ENCODE measurements around the gene COTL1. TPM values are rescaled to one million over a fixed set of nuclear protein-coding genes. Genes with fewer than 3 reads are reported as not detected.
"Not testable (repeated sequence)": the region's sequence is repeated elsewhere in the genome, so short reads cannot be mapped to it uniquely, and the experiment has no call there.

COTL1 gene
- total RNA-seq, 1 donor from 2014 or later = 179 TPM

GRCh38 chr16:84520725-84521496 lies 97.0 kb downstream of the COTL1 start:
- Mint-ChIP-seq H3K9me3 (no peaks in the 10 kb centered on the region), H3K27ac (no peak overlapping the region), H3K4me3 (peak overlapping the region; percentile 14), H3K4me1 (ENCODE audit: unreplicated experiment) (peaks cover 36% of the 10 kb centered on the region), H3K27me3 (no peaks in the 10 kb centered on the region), H3K36me3 (no peaks in the 10 kb centered on the region)
- DNase-seq (ENCODE audit: extremely low spot score, unreplicated experiment) = no peak
- no peak for TF ChIP-seq CTCF (conservative IDR thresholded peaks at IDR 0.05)

- Mint-ChIP-seq H3K27me3 (no peaks in the 10 kb centered on the region), H3K36me3 (no peaks in the 10 kb centered on the region)
- TF ChIP-seq CTCF (conservative IDR thresholded peaks at IDR 0.05) = no peak
These were observed 98.0 kb downstream of the COTL1 start for GRCh38 chr16:84519855-84520254.

GRCh38 chr16:84518804-84519341 lies 99.0 kb downstream of the COTL1 start:
- Mint-ChIP-seq H3K4me1 (ENCODE audit: unreplicated experiment) (peaks cover 41% of the 10 kb centered on the region), H3K27me3 (no peaks in the 10 kb centered on the region), H3K9me3 (no peaks in the 10 kb centered on the region), H3K4me3 (no peak overlapping the region), H3K36me3 (no peaks in the 10 kb centered on the region), H3K27ac (peak overlapping the region; percentile 23)
- DNase-seq (ENCODE audit: extremely low spot score, unreplicated experiment) = no peak
- no peak for TF ChIP-seq CTCF (conservative IDR thresholded peaks at IDR 0.05)

More at GRCh38 chr16:84519855-84520254, 98.0 kb downstream of the COTL1 start:
- Mint-ChIP-seq H3K27ac (no peak overlapping the region), H3K9me3 (no peaks in the 10 kb centered on the region), H3K4me1 (ENCODE audit: unreplicated experiment) (peaks cover 33% of the 10 kb centered on the region), H3K4me3 (no peak overlapping the region)
- no peak for DNase-seq (ENCODE audit: extremely low spot score, unreplicated experiment)

- H3K4me1 Mint-ChIP-seq (ENCODE audit: unreplicated experiment) = peaks cover 45% of the 10 kb centered on the region
- DNase-seq (ENCODE audit: extremely low spot score, unreplicated experiment); H3K36me3 Mint-ChIP-seq; H3K27me3 Mint-ChIP-seq; H3K9me3 Mint-ChIP-seq; H3K4me3 Mint-ChIP-seq; H3K27ac Mint-ChIP-seq: not testable (repeated sequence)
These were observed 99.7 kb downstream of the COTL1 start for GRCh38 chr16:84518220-84518619.

- Mint-ChIP-seq H3K9me3 (no peaks in the 10 kb centered on the region), H3K27me3 (no peaks in the 10 kb centered on the region), H3K4me1 (ENCODE audit: unreplicated experiment) (peaks cover 50% of the 10 kb centered on the region), H3K27ac (no peak overlapping the region), H3K4me3 (no peak overlapping the region), H3K36me3 (no peaks in the 10 kb centered on the region)
- no peak for TF ChIP-seq CTCF (conservative IDR thresholded peaks at IDR 0.05)
- DNase-seq (ENCODE audit: extremely low spot score, unreplicated experiment) = no peak
These were observed 100.5 kb downstream of the COTL1 start for GRCh38 chr16:84517366-84517765.

Other genes starting within 250 kb of the COTL1 start
- gene ATP2C2, start 249.5 kb downstream of the COTL1 start, total RNA-seq (ENCODE audit: low replicate concordance) = 12.2 and 19.3 TPM in 2 replicates
- gene MEAK7, start 113.4 kb downstream of the COTL1 start, total RNA-seq (ENCODE audit: low replicate concordance) = 28.5 and 30.3 TPM in 2 replicates
- 40.3 and 64.7 TPM in 2 replicates for gene KLHL36, start 30.4 kb upstream of the COTL1 start, total RNA-seq (ENCODE audit: low replicate concordance)
- 97.7 and 110 TPM in 2 replicates for gene USP10, start 81.9 kb upstream of the COTL1 start, total RNA-seq (ENCODE audit: low replicate concordance)
- gene CRISPLD2, start 201.9 kb upstream of the COTL1 start, total RNA-seq (ENCODE audit: low replicate concordance) = 17.8 and 57.2 TPM in 2 replicates

Data from type B pancreatic cell (in vitro differentiated cells).